ENCODE measurements around the gene MVB12A.

- TF ChIP-seq CTCF (IDR thresholded peaks at IDR 0.05; ENCODE audit: insufficient read depth, low read depth, low read length) (no peak), EZH2 (IDR thresholded peaks at IDR 0.05; ENCODE audit: insufficient read depth, low read length) (no peak)
Observed at GRCh38 chr19:17380426-17381138, 39.3 kb upstream of the MVB12A start.
